Kidney glomerular epithelial cell (primary cell): Measurements from ENCODE around the gene ADAMTSL1.

Source experiments
- DNase-seq: peaks from one replicate; lab custom pipeline; 2025; lab: John Stamatoyannopoulos, UW

ADAMTSL1 gene

DNA sequence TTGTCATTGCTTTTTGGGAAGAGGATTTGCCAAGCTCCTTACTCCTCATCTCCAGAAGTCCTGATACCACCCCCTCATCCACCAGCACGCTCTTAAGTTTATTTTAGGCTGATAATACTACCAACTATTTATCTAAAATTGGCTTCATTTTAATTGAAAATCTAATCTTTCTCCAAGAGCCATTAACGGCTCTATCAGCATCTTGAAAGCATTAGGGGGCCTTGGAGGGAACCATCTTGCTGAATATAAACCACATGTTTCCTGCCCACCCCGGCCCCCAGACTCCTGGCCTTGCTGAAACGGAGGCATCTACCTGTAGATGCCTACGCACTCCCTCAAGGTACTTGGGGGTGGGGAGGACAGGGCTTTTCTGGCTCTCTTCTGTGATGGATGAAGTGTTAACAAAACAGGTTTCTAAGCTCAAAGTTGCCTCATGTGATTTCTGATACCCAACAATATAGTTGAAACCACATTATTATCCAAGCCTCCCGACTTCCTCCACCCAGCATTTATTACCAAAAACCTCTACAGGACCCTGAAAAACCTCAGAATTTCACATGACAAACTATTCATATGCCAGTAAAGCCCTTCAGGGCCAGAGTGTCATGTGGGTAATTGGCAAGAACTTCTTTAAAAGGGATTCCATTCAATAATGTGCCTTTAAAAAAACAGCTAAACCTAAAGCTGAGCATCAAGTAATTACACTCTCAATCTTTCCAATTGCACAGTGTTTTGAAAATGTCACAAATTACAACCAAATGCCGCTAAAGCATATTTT is 462.3 kb downstream of the ADAMTSL1 start:
- DNase-seq: no peak

DNA sequence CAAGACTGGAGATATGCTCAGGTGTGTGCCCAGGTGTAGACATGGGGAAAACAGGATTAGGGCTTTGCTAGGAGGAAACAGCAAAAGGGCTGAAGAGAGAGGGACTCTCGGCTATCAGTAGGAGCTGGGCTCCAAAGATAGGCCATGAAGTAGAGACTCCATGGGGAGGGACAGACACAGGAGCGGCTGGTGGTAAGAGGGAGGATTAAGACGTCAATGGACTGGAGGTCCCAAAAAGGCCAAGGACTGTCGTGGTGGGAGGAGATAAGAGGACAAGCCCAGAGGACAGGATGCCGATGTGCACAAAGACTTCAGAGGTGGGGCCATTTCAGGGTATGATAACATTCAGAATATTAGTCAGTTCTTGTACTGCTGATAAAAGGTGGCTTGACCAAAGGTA is 466.0 kb downstream of the ADAMTSL1 start:
- DNase-seq: no peak

DNA sequence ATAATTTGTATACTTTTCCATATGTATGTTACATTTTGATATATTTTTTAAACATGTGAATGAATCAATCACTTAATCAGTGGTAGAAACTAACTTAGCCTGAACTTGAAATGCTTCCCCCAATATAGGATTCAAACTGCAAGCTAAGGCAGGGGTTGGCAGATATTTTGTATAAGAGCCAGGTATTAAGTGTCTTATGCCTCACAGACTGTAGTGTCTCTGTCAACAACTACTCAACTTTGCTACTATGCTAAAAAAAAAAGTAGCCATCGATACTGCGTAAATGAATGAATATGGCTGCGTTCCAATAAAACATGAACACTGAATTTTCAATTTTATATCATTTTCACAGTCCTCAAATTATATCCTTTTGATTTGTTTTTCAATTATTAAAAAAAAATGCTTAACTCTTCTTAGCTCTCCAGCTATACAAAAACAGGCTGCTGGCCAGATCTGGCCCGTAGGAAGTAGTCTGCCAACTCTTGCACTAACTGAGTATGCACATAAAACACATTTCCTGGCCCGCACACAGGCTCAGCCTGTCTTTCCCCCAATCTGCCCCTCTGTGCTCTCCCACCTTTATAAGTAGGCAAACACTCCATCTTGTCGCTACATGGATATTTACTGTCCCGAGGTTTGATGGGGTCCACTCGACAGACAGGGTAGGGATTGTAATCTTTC is 467.2 kb downstream of the ADAMTSL1 start:
- DNase-seq: no peak

DNA sequence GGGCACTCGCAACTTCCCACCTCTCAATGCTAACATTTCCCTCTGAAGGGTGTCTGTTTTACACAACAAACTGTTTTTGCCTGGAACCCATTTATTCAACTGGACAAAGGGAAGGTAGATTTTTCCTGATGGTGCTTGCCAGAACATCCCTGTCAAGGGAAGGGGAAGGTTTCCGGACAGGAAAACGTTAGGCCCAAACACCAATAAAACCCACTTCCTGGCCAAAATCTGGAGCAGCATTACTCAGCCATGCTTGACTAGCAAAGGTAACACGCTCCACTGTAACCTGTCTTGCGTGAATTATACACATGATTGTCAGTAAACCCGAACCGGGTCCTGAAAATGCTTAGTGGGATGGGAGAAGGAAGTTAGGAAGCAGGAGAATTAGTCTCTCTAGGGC is 468.8 kb downstream of the ADAMTSL1 start:
- no peak for DNase-seq

DNA sequence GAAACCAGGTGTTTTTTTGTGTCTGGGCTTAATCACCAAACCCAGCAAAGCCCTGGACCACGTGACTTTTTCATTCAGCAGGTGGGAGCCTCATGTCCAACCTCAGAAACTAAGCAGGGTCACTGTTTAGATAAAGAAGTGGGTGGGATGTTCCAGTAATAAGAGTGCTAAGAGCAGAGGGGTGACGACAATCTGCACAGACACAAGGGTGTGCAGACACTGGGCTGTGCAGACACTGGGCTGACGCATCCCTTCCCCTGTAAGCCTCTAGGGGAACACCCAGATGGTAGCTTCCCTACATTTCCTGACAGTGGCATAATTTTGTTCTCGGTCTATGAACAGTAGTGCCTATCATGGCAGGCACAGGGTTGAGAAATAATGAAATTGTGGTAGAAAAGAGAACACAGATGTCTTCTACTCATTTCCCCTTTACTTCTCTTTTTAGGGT is 474.0 kb downstream of the ADAMTSL1 start:
- no peak for DNase-seq

DNA sequence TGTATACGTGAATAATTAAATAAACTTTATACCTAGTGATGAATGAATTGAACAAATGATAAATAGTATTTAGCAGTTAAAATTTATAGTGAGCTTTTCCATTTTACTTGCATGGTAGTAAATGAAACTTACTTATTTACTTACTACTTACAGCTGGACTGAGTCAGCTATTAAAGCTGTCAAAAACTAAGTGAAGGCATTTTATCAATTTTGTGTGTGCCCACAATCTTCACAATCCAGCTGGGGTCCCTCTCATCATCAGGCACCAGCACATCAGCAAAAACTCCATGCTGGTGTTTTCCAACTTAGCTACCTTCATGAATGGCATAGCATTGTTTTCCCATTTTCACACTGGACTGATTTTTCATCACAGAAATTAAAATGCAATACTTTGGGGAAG is 478.0 kb downstream of the ADAMTSL1 start:
- no peak for DNase-seq

DNA sequence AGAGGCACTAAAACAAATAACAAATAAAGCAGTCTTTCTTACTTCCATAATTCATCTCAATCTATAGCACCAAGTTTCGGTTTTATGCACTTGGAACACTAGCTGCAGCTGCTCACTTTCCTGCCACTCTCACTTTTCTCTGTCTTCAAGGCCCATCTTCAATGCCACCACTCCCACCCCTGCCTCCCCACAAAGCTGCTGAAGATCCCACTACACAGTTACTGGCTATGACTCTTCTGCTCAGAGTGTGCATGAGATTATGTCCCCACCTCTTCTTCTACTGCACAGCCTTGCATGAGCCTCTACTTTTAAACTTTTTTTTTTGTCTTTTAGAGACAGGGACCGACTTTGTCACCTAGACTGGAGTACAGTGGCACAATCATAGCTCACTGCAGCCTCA is 481.7 kb downstream of the ADAMTSL1 start:
- DNase-seq: no peak
